Gastrocnemius medialis (tissue), 4 donors: ENCODE measurements around the gene GRP. TPM values are rescaled to one million over a fixed set of nuclear protein-coding genes. Genes with fewer than 3 reads are reported as not detected.

Experiments
- ATAC-seq, 2 donors: fragments of 150-250 bp; one replicate each; pipeline ENCODE4 v1.9.1; 2016
- DNase-seq, 2 donors: peaks; one replicate each; pipeline ENCODE4 v3.0.0-alpha.2; 2019
- H3K27ac ChIP-seq, 4 donors: fragments of 200-600 bp; sonication (generic); 1 replicate in 1 of 4; 2 replicates in 3 of 4; pipeline ENCODE4 v1.5.1; 2016 to 2018; ENCODE audit warnings: mild to moderate bottlenecking in 2 of 4, moderate library complexity in 1 of 4
- H3K27me3 ChIP-seq, 3 donors: fragments of 200-600 bp; sonication (generic) in 2 of 3; 1 replicate in 1 of 3; 2 replicates in 2 of 3; pipeline versions ENCODE4 v1.5.1 to v1.6.0; 2016 to 2019; ENCODE audit warnings: mild to moderate bottlenecking in 1 of 3, moderate library complexity in 1 of 3
- H3K36me3 ChIP-seq, 2 donors: fragments of 200-600 bp; sonication (generic) in 1 of 2; one replicate each; pipeline ENCODE4 v1.5.1; 2017 to 2018
- H3K4me1 ChIP-seq, 2 donors: fragments of 200-600 bp; sonication (generic) in 1 of 2; one replicate each; pipeline ENCODE4 v1.5.1; 2016 to 2017; ENCODE audit warnings: mild to moderate bottlenecking in 2 of 2
- H3K4me3 ChIP-seq, 4 donors: fragments of 200-600 bp; sonication (generic) in 3 of 4; 1 replicate in 1 of 4; 2 replicates in 3 of 4; pipeline ENCODE4 v1.5.1; 2016 to 2019; ENCODE audit warnings: mild to moderate bottlenecking in 2 of 4
- H3K9me3 ChIP-seq, 3 donors: fragments of 200-600 bp; sonication (generic) in 2 of 3; 1 replicate in 1 of 3; 2 replicates in 2 of 3; pipeline ENCODE4 v1.5.1; 2016 to 2019
- POLR2A ChIP-seq, 2 donors: fragments of 450-650 bp; IDR thresholded peaks; one replicate each; pipeline ENCODE4 v1.6.1; 2017; ENCODE audit warnings: antibody characterized with exemption in 2 of 2, mild to moderate bottlenecking in 2 of 2, moderate library complexity in 2 of 2
- in situ Hi-C, 4 donors: fragments of 200-750 bp; cut with MboI; loops; one replicate each; pipeline versions ENCODE4 v1.15.0 to v1.8.0; 2017; ENCODE audit warnings: low sequenced_read_pairs in 4 of 4
- intact Hi-C: fragments of 100-400 bp; cut with DNase I; formaldehyde crosslinking; loops from one replicate; pipeline ENCODE4 v1.15.1; 2023; ENCODE audit warnings: low total_unique reads
- total RNA-seq, 4 donors: library from RNA; depleted of rRNA; stranded (reverse); fragments of >200 nt; gene quantifications; one replicate each; pipeline versions ENCODE4 v1.1.0 to v1.2.3, GENCODE V29; 2016
- TF ChIP-seq, protein P1 (sequence below), 5 experiments: fragments of 450-650 bp in 3 of 5; fragments of 200-600 bp in 2 of 5; sonication (generic) in 2 of 5; IDR thresholded peaks in 4 of 5; conservative IDR thresholded peaks in 1 of 5; 1 replicate in 4 of 5; 2 replicates in 1 of 5; pipeline ENCODE4 v1.5.1; 2016 to 2019; ENCODE audit warnings: antibody characterized with exemption in 5 of 5, mild to moderate bottlenecking in 3 of 5, moderate library complexity in 3 of 5

GRP gene
- not detected for total RNA-seq

DNA sequence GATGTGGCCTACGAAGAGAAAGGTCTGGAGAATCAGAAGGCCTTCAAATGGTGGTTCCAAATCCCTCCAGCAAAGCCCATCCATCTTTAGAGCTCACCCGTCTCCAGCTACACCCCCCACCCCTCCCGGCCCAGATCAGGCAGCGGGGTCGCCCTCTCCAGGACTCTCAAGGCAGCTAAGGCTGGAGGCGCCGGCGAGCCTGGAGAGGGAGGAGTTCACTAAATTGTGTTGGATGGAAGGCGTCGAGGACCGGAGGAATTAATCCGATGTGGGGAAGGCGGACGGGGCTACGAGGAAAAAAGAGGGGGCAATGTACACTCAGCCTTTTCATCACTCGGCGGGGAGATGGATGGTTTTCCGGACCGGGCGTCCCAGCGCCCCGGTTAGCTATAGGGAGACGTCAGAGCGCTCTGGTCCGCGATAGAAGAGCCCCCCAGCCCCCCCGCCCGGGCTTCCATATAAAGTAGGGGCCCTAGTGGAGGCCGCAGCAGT lies at the start of gene GRP:
Gene GRP, plus strand, starts transcription at position 487 of the 492 bp plus-strand sequence. CDS start 108 bp downstream, outside the sequence.
- in situ Hi-C loops = no loop called here
- peaks cover 33 to 51% (median 50%) of the 10 kb centered on the region in 3 donors for H3K27me3 ChIP-seq

DNA sequence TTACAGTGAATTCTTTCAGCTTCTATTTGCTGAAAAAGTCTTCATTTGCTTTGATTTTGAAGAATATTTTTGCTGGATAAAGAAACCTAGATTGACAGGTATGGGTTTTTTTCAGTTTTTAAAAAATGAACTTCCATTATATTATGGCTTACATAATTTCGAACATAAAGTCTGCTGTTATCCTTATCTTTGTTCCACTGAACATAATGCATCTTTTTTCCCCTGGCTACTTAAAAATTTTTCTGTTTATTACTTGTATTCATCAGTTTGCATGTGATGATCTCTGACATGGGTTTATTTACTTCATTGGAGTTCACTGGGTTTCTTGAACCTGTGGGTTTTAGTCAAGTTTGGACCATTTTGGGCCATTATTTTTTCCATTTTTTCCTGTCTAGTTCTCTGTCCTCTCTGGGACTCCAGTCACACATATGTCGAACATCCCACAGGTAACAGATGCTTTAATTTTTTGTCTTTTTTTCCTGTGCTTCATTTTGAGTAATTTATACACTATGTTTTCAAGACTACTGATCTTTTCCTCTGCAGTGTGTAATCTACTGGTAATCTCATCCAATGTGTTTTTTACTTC lies 47.2 kb upstream of the GRP start:
- Histone ChIP-seq H3K36me3 (no peaks in the 10 kb centered on the region), H3K27ac (no peak overlapping the region), H3K27me3 (no peaks in the 10 kb centered on the region), H3K4me1 (no peaks in the 10 kb centered on the region), H3K4me3 (no peak overlapping the region), H3K9me3 (peaks cover 0 to 9% (median 0%) of the 10 kb centered on the region in 3 donors)
- TF ChIP-seq POLR2A (IDR thresholded peaks at IDR 0.05) = no peak
- TF ChIP-seq, protein P1, sequence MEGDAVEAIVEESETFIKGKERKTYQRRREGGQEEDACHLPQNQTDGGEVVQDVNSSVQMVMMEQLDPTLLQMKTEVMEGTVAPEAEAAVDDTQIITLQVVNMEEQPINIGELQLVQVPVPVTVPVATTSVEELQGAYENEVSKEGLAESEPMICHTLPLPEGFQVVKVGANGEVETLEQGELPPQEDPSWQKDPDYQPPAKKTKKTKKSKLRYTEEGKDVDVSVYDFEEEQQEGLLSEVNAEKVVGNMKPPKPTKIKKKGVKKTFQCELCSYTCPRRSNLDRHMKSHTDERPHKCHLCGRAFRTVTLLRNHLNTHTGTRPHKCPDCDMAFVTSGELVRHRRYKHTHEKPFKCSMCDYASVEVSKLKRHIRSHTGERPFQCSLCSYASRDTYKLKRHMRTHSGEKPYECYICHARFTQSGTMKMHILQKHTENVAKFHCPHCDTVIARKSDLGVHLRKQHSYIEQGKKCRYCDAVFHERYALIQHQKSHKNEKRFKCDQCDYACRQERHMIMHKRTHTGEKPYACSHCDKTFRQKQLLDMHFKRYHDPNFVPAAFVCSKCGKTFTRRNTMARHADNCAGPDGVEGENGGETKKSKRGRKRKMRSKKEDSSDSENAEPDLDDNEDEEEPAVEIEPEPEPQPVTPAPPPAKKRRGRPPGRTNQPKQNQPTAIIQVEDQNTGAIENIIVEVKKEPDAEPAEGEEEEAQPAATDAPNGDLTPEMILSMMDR (IDR thresholded peaks at IDR 0.05 in 4 of 5, conservative IDR thresholded peaks at IDR 0.05 in 1 of 5) = no peak
- intact Hi-C loops = no loop called here
- ATAC-seq (no peak), DNase-seq (no peak)
- in situ Hi-C loops = no loop called here

More for the DNA sequence above, at the start of gene GRP:
- intact Hi-C loops = no loop called here
- TF ChIP-seq, protein P1 (IDR thresholded peaks at IDR 0.05 in 4 of 5, conservative IDR thresholded peaks at IDR 0.05 in 1 of 5) = no peak
- TF ChIP-seq POLR2A (IDR thresholded peaks at IDR 0.05) = no peak
- ATAC-seq (no peak), DNase-seq (no peak)
- Histone ChIP-seq H3K4me3 (peak within 1 kb of the TSS in 1 of 4 donors; percentile 17), H3K27ac (no peak within 1 kb of the TSS), H3K9me3 (no peaks in the 10 kb centered on the region), H3K36me3 (no peaks in the 10 kb centered on the region), H3K4me1 (peaks cover 0 to 8% of the 10 kb centered on the region in 2 donors)

DNA sequence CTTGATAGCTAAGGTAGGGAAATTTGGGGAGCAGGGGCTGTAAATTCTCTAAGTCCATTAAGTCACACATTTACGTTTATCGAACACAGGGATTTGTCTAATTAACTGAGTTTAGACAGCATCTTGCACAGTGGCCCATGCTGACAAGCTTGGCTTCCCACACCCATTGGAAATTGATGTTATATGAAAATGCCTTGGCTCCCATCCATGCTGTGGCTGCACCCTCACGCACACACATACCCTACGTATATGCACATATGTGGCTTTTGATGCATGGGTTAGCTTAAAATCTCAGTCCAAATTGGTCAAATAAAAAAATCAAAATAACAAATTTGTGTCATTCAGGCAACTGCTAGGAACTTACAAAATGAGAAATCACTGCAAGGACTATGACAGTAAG lies 42.5 kb upstream of the GRP start:
- no peaks in the 10 kb centered on the region for H3K36me3 ChIP-seq
- intact Hi-C loops = no loop called here
- no peak for DNase-seq
- ATAC-seq = no peak
- H3K4me1 ChIP-seq = no peaks in the 10 kb centered on the region
- H3K9me3 ChIP-seq = peaks cover 0 to 5% (median 0%) of the 10 kb centered on the region in 3 donors
- no peak for TF ChIP-seq POLR2A (IDR thresholded peaks at IDR 0.05)
- TF ChIP-seq, protein P1 (IDR thresholded peaks at IDR 0.05 in 4 of 5, conservative IDR thresholded peaks at IDR 0.05 in 1 of 5) = no peak
- in situ Hi-C loops = no loop called here
- peaks cover 0 to 3% (median 0%) of the 10 kb centered on the region in 3 donors for H3K27me3 ChIP-seq
- no peak overlapping the region for H3K27ac ChIP-seq
- H3K4me3 ChIP-seq = no peak overlapping the region

DNA sequence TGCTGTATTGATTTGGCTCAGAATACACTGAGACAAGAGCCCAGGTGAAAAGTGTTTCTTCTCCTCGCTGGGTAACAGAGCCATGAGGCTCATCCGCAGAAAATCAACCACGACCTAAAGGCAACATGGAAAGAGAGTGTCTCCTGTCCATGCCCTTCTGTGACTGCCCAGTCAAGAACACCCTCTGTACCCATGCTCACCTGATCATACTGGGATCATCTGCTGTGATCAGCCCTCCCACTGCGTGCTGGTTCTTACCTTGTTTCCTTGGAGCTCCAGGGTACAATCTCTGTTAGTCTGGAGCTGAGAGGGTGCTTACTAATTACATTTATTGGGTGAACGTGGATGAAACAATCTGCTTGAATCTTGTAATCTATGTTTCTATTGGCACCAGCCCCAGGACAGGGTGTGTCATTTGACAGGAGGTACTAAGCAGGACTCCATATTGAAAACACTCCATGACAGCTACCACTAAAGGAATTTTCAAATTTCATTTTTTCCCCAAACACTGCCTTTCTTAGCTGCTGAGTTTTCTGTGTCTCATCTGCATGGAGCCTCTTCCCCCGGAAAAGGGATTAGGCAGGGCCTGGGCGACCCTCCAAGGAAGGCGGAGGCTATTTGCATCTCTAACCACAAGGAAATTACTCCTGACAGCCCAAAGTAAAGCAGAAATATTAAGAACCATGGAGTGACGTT lies 39.7 kb upstream of the GRP start:
- ATAC-seq (no peak), DNase-seq (no peak)
- no peak overlapping the region for H3K27ac ChIP-seq
- no peak for TF ChIP-seq POLR2A (IDR thresholded peaks at IDR 0.05)
- TF ChIP-seq, protein P1 (IDR thresholded peaks at IDR 0.05 in 4 of 5, conservative IDR thresholded peaks at IDR 0.05 in 1 of 5) = no peak
- in situ Hi-C loops (no loop called here), intact Hi-C loops (no loop called here)
- H3K4me1 ChIP-seq = no peaks in the 10 kb centered on the region
- H3K9me3 ChIP-seq = no peaks in the 10 kb centered on the region
- no peak overlapping the region for H3K4me3 ChIP-seq
- H3K36me3 ChIP-seq = no peaks in the 10 kb centered on the region
- H3K27me3 ChIP-seq = peaks cover 0 to 3% (median 0%) of the 10 kb centered on the region in 3 donors
